ENCODE measurements around the gene PAX5.

- TF ChIP-seq YY1 (IDR thresholded peaks at IDR 0.05; ENCODE audit: low read depth) (no peak), TEAD4 (IDR thresholded peaks at IDR 0.05) (no peak), CEBPB (IDR thresholded peaks at IDR 0.05) (no peak), USF1 (IDR thresholded peaks at IDR 0.05) (no peak), MAX (IDR thresholded peaks at IDR 0.05) (peak; percentile 86), TAF1 (IDR thresholded peaks at IDR 0.05; ENCODE audit: low read depth) (no peak), EP300 (IDR thresholded peaks at IDR 0.05; ENCODE audit: borderline replicate concordance) (0 out of 2 replicates have a peak, but pooled peaks have one; percentile 14), FOXM1 (IDR thresholded peaks at IDR 0.05; ENCODE audit: borderline replicate concordance, low read depth) (no peak), REST (IDR thresholded peaks at IDR 0.05; ENCODE audit: low read depth) (peak; percentile 98), RAD21 (IDR thresholded peaks at IDR 0.05; ENCODE audit: low read depth) (no peak), EGR1 (IDR thresholded peaks at IDR 0.05) (peak; percentile 65)
These were observed 6.3 kb downstream of the PAX5 start for GRCh38 chr9:37027582-37028419.
